PC-3 (cell line): ENCODE measurements around the gene KLF13. TPM values are rescaled to one million over a fixed set of nuclear protein-coding genes. Genes with fewer than 3 reads are reported as not detected.

ENCODE experiments used
- ATAC-seq: fragments of 200-7000 bp; cut with Tn5 transposase; 2 replicates; pipeline ENCODE4 v1.9.1; 2020; ENCODE audit warnings: mild to moderate bottlenecking, moderate library complexity
- BruUV-seq: library from RNA; stranded (reverse); fragments of 400-500 nt; replicated peaks from 2 replicates; lab custom pipeline; 2021; lab: Mats Ljungman, UMichigan
- CTCF ChIA-PET: fragments of 300-600 bp; sonication (Branson Sonifier 250); formaldehyde crosslinking; loops from one replicate; lab custom pipeline; 2022; ENCODE audit warnings: antibody characterized with exemption; lab: Charles Lee
- POLR2A ChIA-PET: fragments of 300-600 bp; sonication (Branson Sonifier 250); formaldehyde crosslinking; loops from one replicate; lab custom pipeline; 2022; ENCODE audit warnings: antibody characterized with exemption; ENCODE audit not compliant: unreplicated experiment; lab: Charles Lee
- DNase-seq: peaks from one replicate; pipeline ENCODE4 v3.0.0-alpha.2; 2015
- H2AFZ ChIP-seq: fragments of 300-600 bp; sonication (generic); 2 replicates; pipeline ENCODE4 v1.6.0; 2016; ENCODE audit warnings: antibody characterized with exemption, low read length
- H3F3A ChIP-seq: fragments of 300-600 bp; sonication (generic); one replicate; pipeline ENCODE4 v1.6.0; 2017; ENCODE audit warnings: antibody characterized with exemption, low read length, control low read depth, mild to moderate bottlenecking; ENCODE audit not compliant: unreplicated experiment
- H3K27ac ChIP-seq: fragments of 300-600 bp; sonication (generic); 2 replicates; pipeline ENCODE4 v1.5.1; 2016; ENCODE audit warnings: mild to moderate bottlenecking, low read length
- H3K27me3 ChIP-seq: fragments of 300-600 bp; sonication (generic); 2 replicates; pipeline ENCODE4 v1.6.1; 2016; ENCODE audit warnings: low read length, mixed read lengths
- H3K36me3 ChIP-seq: fragments of 300-600 bp; sonication (generic); 2 replicates; pipeline ENCODE4 v1.6.1; 2016; ENCODE audit warnings: low read depth, mixed run types, low read length, mixed read lengths
- H3K4me1 ChIP-seq: fragments of 300-600 bp; sonication (generic); 2 replicates; pipeline ENCODE4 v1.5.1; 2016; ENCODE audit warnings: low read length; ENCODE audit not compliant: insufficient read depth
- H3K4me2 ChIP-seq: fragments of 300-600 bp; sonication (generic); 2 replicates; pipeline ENCODE4 v1.6.0; 2016; ENCODE audit warnings: low read length
- H3K4me3 ChIP-seq: fragments of 300-600 bp; sonication (generic); 2 replicates; pipeline ENCODE4 v1.5.1; 2016; ENCODE audit warnings: mild to moderate bottlenecking, low read length, mixed read lengths
- H3K79me2 ChIP-seq: fragments of 300-600 bp; sonication (generic); 2 replicates; pipeline ENCODE4 v1.6.1; 2017; ENCODE audit warnings: low read length, mixed read lengths
- H3K9ac ChIP-seq: fragments of 300-600 bp; sonication (generic); 2 replicates; pipeline ENCODE4 v1.6.0; 2016; ENCODE audit warnings: mild to moderate bottlenecking, low read length
- H3K9me2 ChIP-seq: fragments of 300-600 bp; sonication (generic); replicated peaks from 2 replicates; pipeline ENCODE4 v1.6.1; 2016; ENCODE audit warnings: mixed run types, low read length, mixed read lengths
- H3K9me3 ChIP-seq: fragments of 300-600 bp; sonication (generic); 2 replicates; pipeline ENCODE4 v1.6.1; 2016; ENCODE audit warnings: low read length, mixed read lengths
- H4K20me1 ChIP-seq: fragments of 300-600 bp; sonication (generic); 2 replicates; pipeline ENCODE4 v1.6.1; 2016; ENCODE audit warnings: low read length, mixed read lengths
- CTCF ChIP-seq: fragments of 300-600 bp; sonication (generic); conservative IDR thresholded peaks from 2 replicates; pipeline ENCODE4 v1.5.1; 2017; ENCODE audit warnings: antibody characterized with exemption, low read depth, mild to moderate bottlenecking, low read length
- EZH2 ChIP-seq: fragments of 300-600 bp; sonication (generic); IDR thresholded peaks from one replicate; pipeline ENCODE4 v1.6.1; 2017; ENCODE audit warnings: antibody characterized with exemption, mild to moderate bottlenecking, low read length; ENCODE audit not compliant: unreplicated experiment
- EZH2phosphoT487 ChIP-seq: fragments of 300-600 bp; sonication (generic); IDR thresholded peaks from 2 replicates; pipeline ENCODE4 v1.6.1; 2018; ENCODE audit warnings: mild to moderate bottlenecking, antibody characterized with exemption, low read length, borderline replicate concordance
- intact Hi-C: fragments of 100-400 bp; cut with micrococcal nuclease; formaldehyde crosslinking; loops from 2 replicates; pipeline ENCODE4 v1.9.0; 2023
- total RNA-seq: library from RNA; depleted of rRNA; stranded (reverse); fragments of >200 nt; gene quantifications from 2 replicates; pipeline ENCODE4 v1.2.3, GENCODE V29; 2014

KLF13 gene
- total RNA-seq, 1 experiment from 2014 or later = 11.4 TPM

- H3K9me2 ChIP-seq = no peaks in the 10 kb centered on the region
- no peak overlapping the region for H3K4me2 ChIP-seq
- no peak overlapping the region for H2AFZ ChIP-seq
- intact Hi-C loops = no loop called here
- H3K36me3 ChIP-seq = no peaks in the 10 kb centered on the region
- H4K20me1 ChIP-seq = no peaks in the 10 kb centered on the region
- ChIA-PET POLR2A (no interaction called here), CTCF (no interaction called here)
- no peak; the same call in 1 of the 2 replicates for ATAC-seq
- no peaks in the 10 kb centered on the region for H3K9me3 ChIP-seq
- no peaks in the 10 kb centered on the region for H3K27me3 ChIP-seq
- H3K9ac ChIP-seq = no peak overlapping the region
- BruUV-seq = no TSS peak
- DNase-seq = no peak
- no peaks in the 10 kb centered on the region for H3K79me2 ChIP-seq
- no peaks in the 10 kb centered on the region for H3F3A ChIP-seq
- H3K4me1 ChIP-seq = no peaks in the 10 kb centered on the region
- TF ChIP-seq CTCF (no peak), EZH2 (no peak), EZH2phosphoT487 (no peak)
- no peak overlapping the region for H3K27ac ChIP-seq
- H3K4me3 ChIP-seq = no peak overlapping the region
These were observed 33.1 kb downstream of the KLF13 start for GRCh38 chr15:31359702-31360111.

- Histone ChIP-seq H3F3A (no peaks in the 10 kb centered on the region), H2AFZ (no peak overlapping the region), H3K27ac (no peak overlapping the region), H3K9me3 (no peaks in the 10 kb centered on the region), H3K4me3 (no peak overlapping the region), H3K79me2 (no peaks in the 10 kb centered on the region), H3K36me3 (no peaks in the 10 kb centered on the region), H3K9ac (no peak overlapping the region), H4K20me1 (no peaks in the 10 kb centered on the region), H3K4me2 (no peak overlapping the region), H3K4me1 (no peaks in the 10 kb centered on the region), H3K27me3 (no peaks in the 10 kb centered on the region), H3K9me2 (no peaks in the 10 kb centered on the region)
- ChIA-PET POLR2A (no interaction called here), CTCF (no interaction called here)
- DNase-seq (no peak), ATAC-seq (no peak)
- TF ChIP-seq CTCF = no peak
- TF ChIP-seq EZH2 = no peak
- no peak for TF ChIP-seq EZH2phosphoT487
- no TSS peak for BruUV-seq
- intact Hi-C loops = no loop called here
These were observed 33.5 kb downstream of the KLF13 start for GRCh38 chr15:31360158-31360561.

GRCh38 chr15:31360843-31361763 is 34.5 kb downstream of the KLF13 start:
- no peaks in the 10 kb centered on the region for H3K79me2 ChIP-seq
- no peak overlapping the region for H2AFZ ChIP-seq
- H4K20me1 ChIP-seq = no peaks in the 10 kb centered on the region
- intact Hi-C loops = no loop called here
- no peaks in the 10 kb centered on the region for H3F3A ChIP-seq
- no peak overlapping the region for H3K4me3 ChIP-seq
- BruUV-seq = no TSS peak
- ChIA-PET POLR2A (no interaction called here), CTCF (no interaction called here)
- no peak for TF ChIP-seq EZH2
- no peak for TF ChIP-seq CTCF
- no peak for TF ChIP-seq EZH2phosphoT487
- no peak for ATAC-seq
- no peak overlapping the region for H3K9ac ChIP-seq
- no peaks in the 10 kb centered on the region for H3K36me3 ChIP-seq
- no peak overlapping the region for H3K27ac ChIP-seq
- H3K9me2 ChIP-seq = no peaks in the 10 kb centered on the region
- no peak for DNase-seq
- no peak overlapping the region for H3K4me2 ChIP-seq
- H3K4me1 ChIP-seq = no peaks in the 10 kb centered on the region
- no peaks in the 10 kb centered on the region for H3K9me3 ChIP-seq
- H3K27me3 ChIP-seq = no peaks in the 10 kb centered on the region
